ENCODE results near the gene GAL. TPM values are rescaled to one million over a fixed set of nuclear protein-coding genes. Genes with fewer than 3 reads are reported as not detected.

GAL gene
- total and polyA plus RNA-seq, 8 donors, result 0.38 to 6.3 (median 0.98) TPM

- intact Hi-C loops (cut with DNase I), result no loop called here
- ATAC-seq (no peak), DNase-seq (no peak), FAIRE-seq (no peak)
- H3K36me3 ChIP-seq, result no peaks in the 10 kb centered on the region
- no peaks in the 10 kb centered on the region for H3K4me1 ChIP-seq
- no peaks in the 10 kb centered on the region for H3K27me3 ChIP-seq
- 68 to 80% methylated on average over 18 of the region's 18 CpGs for WGBS, 2 donors
- H3K4me3 ChIP-seq, result no peak overlapping the region
- no peak overlapping the region for H3K27ac ChIP-seq
- no peak for TF ChIP-seq CTCF (IDR thresholded peaks at IDR 0.05)
- no peaks in the 10 kb centered on the region for H3K9me3 ChIP-seq
Measured at GRCh38 chr11:68663482-68664010, 20.8 kb upstream of the GAL start.

GRCh38 chr11:68664141-68664540 lies 20.2 kb upstream of the GAL start:
- Histone ChIP-seq H3K4me3 (no peak overlapping the region), H3K36me3 (no peaks in the 10 kb centered on the region), H3K4me1 (no peaks in the 10 kb centered on the region), H3K9me3 (no peaks in the 10 kb centered on the region), H3K27me3 (no peaks in the 10 kb centered on the region), H3K27ac (no peak overlapping the region)
- DNase-seq (no peak), ATAC-seq (no peak), FAIRE-seq (no peak)
- 63 to 72% methylated on average over 9 of the region's 9 CpGs for WGBS, 2 donors
- intact Hi-C loops (cut with DNase I), result no loop called here
- no peak for TF ChIP-seq CTCF (IDR thresholded peaks at IDR 0.05)

GRCh38 chr11:68664906-68665305 lies 19.4 kb upstream of the GAL start:
- WGBS, 2 donors, result 76 to 78% methylated on average over 7 of the region's 7 CpGs
- no peak for DNase-seq
- intact Hi-C loops (cut with DNase I), result no loop called here
- H3K4me3 ChIP-seq, result no peak overlapping the region
- ATAC-seq, result no peak
- no peaks in the 10 kb centered on the region for H3K27me3 ChIP-seq
- no peak for FAIRE-seq
- H3K9me3 ChIP-seq, result no peaks in the 10 kb centered on the region
- H3K4me1 ChIP-seq, result no peaks in the 10 kb centered on the region
- no peak for TF ChIP-seq CTCF (IDR thresholded peaks at IDR 0.05)
- no peak overlapping the region for H3K27ac ChIP-seq
- no peaks in the 10 kb centered on the region for H3K36me3 ChIP-seq

GRCh38 chr11:68665436-68665835 lies 18.9 kb upstream of the GAL start:
- ATAC-seq, result no peak
- H3K4me1 ChIP-seq, result no peaks in the 10 kb centered on the region
- DNase-seq, result no peak
- FAIRE-seq, result no peak
- no peaks in the 10 kb centered on the region for H3K36me3 ChIP-seq
- intact Hi-C loops (cut with DNase I), result no loop called here
- H3K4me3 ChIP-seq, result no peak overlapping the region
- 77 to 80% methylated on average over 16 of the region's 16 CpGs for WGBS, 2 donors
- H3K27me3 ChIP-seq, result no peaks in the 10 kb centered on the region
- TF ChIP-seq CTCF (IDR thresholded peaks at IDR 0.05), result no peak
- H3K9me3 ChIP-seq, result no peaks in the 10 kb centered on the region
- no peak overlapping the region for H3K27ac ChIP-seq

GRCh38 chr11:68666849-68667248 lies 17.5 kb upstream of the GAL start:
- Histone ChIP-seq H3K4me3 (no peak overlapping the region), H3K27ac (no peak overlapping the region), H3K27me3 (no peaks in the 10 kb centered on the region), H3K4me1 (no peaks in the 10 kb centered on the region), H3K9me3 (no peaks in the 10 kb centered on the region), H3K36me3 (no peaks in the 10 kb centered on the region)
- no peak for TF ChIP-seq CTCF (IDR thresholded peaks at IDR 0.05)
- intact Hi-C loops (cut with DNase I), result no loop called here
- no peak for ATAC-seq
- FAIRE-seq, result no peak
- WGBS, 2 donors, result 36 to 61% methylated on average over 8 to 15 of the region's 15 CpGs
- no peak for DNase-seq

Measured in pancreas (tissue), 10 donors.